CD4-positive, alpha-beta T cell (primary cell): Measurements from ENCODE around the gene KPNB1. TPM values are rescaled to one million over a fixed set of nuclear protein-coding genes. Genes with fewer than 3 reads are reported as not detected.

ENCODE experiments used
- ATAC-seq: fragments of 200-7000 bp; cut with Tn5 transposase; one replicate; pipeline ENCODE4 v1.10.0; 2022; ENCODE audit warnings: mild to moderate bottlenecking; ENCODE audit not compliant: poor library complexity
- CTCF ChIA-PET: fragments of 350-600 bp; sonication (Branson Sonifier 250); formaldehyde crosslinking; loops from one replicate; lab custom pipeline; 2021; ENCODE audit warnings: antibody characterized with exemption, inconsistent platforms; lab: Charles Lee
- POLR2A ChIA-PET: fragments of 350-600 bp; sonication (Branson Sonifier 250); formaldehyde crosslinking; loops from one replicate; lab custom pipeline; 2021; ENCODE audit warnings: antibody characterized with exemption, inconsistent platforms; lab: Charles Lee
- DNase-seq, 14 experiments: peaks; one replicate each; pipeline ENCODE4 v3.0.0-alpha.2; 2013 to 2020; ENCODE audit warnings: mixed read lengths in 2 of 14
- H3K27ac ChIP-seq, 2 donors: one replicate each; pipeline versions ENCODE4 v1.5.1 to v1.7.0; 2013; ENCODE audit warnings: low read length in 2 of 2, low read depth in 1 of 2, mild to moderate bottlenecking in 1 of 2
- H3K27me3 ChIP-seq, 2 experiments: 1 replicate in 1 of 2; 2 replicates in 1 of 2; pipeline versions ENCODE4 v1.6.1 to v1.7.0; 2013; ENCODE audit warnings: low read length in 2 of 2, control low read depth in 1 of 2, mild to moderate bottlenecking in 1 of 2, moderate library complexity in 1 of 2; ENCODE audit not compliant: insufficient read depth in 2 of 2, control insufficient read depth in 1 of 2
- H3K36me3 ChIP-seq: one replicate; pipeline ENCODE4 v1.6.1; 2013; ENCODE audit warnings: low read length, control low read depth; ENCODE audit not compliant: insufficient read depth
- H3K4me1 ChIP-seq: one replicate; pipeline ENCODE4 v1.6.1; 2013; ENCODE audit warnings: low read length, control low read depth; ENCODE audit not compliant: insufficient read depth
- H3K4me3 ChIP-seq: one replicate; pipeline ENCODE4 v1.5.1; 2013; ENCODE audit warnings: mild to moderate bottlenecking, low read length, moderate library complexity
- H3K9me3 ChIP-seq, 2 experiments: 1 replicate in 1 of 2; 2 replicates in 1 of 2; pipeline versions ENCODE4 v1.6.1 to v1.7.0; 2013; ENCODE audit warnings: low read length in 2 of 2, mild to moderate bottlenecking in 2 of 2, control low read depth in 1 of 2, moderate library complexity in 1 of 2; ENCODE audit not compliant: control insufficient read depth in 1 of 2, insufficient read depth in 1 of 2
- H3K27ac Mint-ChIP-seq: one replicate; pipeline ENCODE4 v1.8.0; 2020; ENCODE audit warnings: mixed read lengths
- H3K27me3 Mint-ChIP-seq: one replicate; pipeline ENCODE4 v1.8.0; 2021; ENCODE audit warnings: mixed read lengths
- H3K36me3 Mint-ChIP-seq: one replicate; pipeline ENCODE4 v1.8.0; 2021; ENCODE audit warnings: low read depth, mixed read lengths
- H3K4me1 Mint-ChIP-seq: one replicate; pipeline ENCODE4 v1.8.0; 2021; ENCODE audit warnings: low read depth, mixed read lengths
- H3K4me3 Mint-ChIP-seq: one replicate; pipeline ENCODE4 v1.8.0; 2020; ENCODE audit warnings: mild to moderate bottlenecking, mixed read lengths
- H3K9me3 Mint-ChIP-seq: one replicate; pipeline ENCODE4 v1.8.0; 2020; ENCODE audit warnings: mixed read lengths
- CTCF ChIP-seq: fragments of 200-600 bp; IDR thresholded peaks from one replicate; pipeline ENCODE4 v1.8.0; 2022; ENCODE audit warnings: antibody characterized with exemption, mild to moderate bottlenecking
- intact Hi-C, 2 experiments: fragments of 100-400 bp; cut with DNase I in 1 of 2; cut with micrococcal nuclease in 1 of 2; formaldehyde crosslinking; loops; one replicate each; pipeline versions ENCODE4 v1.15.1 to v1.9.0; 2023 to 2025; cut with DNase I, micrococcal nuclease
- total RNA-seq, 174 experiments: library from RNA in 2 of 174; stranded (reverse) in 2 of 174; gene quantifications; one replicate each; pipeline ENCODE4 v1.2.3 and lab custom pipeline; 2021 to 2026

The KPNB1 gene
- total RNA-seq, 2 experiments from 2014 or later = 145 to 151 TPM

GRCh38 chr17:47615766-47616424 is 33.8 kb upstream of the KPNB1 start:
- Histone ChIP-seq H3K36me3 (peaks cover 61% of the 10 kb centered on the region), H3K27ac (no peak overlapping the region), H3K27me3 (no peaks in the 10 kb centered on the region), H3K4me3 (no peak overlapping the region), H3K9me3 (no peaks in the 10 kb centered on the region), H3K4me1 (no peaks in the 10 kb centered on the region)
- DNase-seq (peak in 4 of 14 experiments; percentile 2 to 75 (median 64)), ATAC-seq (peak; percentile 61)
- TF ChIP-seq CTCF = peak; percentile 83
- H3K27ac Mint-ChIP-seq = peak overlapping the region; percentile 1
- H3K27me3 Mint-ChIP-seq = no peaks in the 10 kb centered on the region
- intact Hi-C loops = loop anchor here (1.0 to 10.0 kb wide), 6 partner anchors 253 to 674 kb away; no protein-coding TSS in a partner anchor
- no peaks in the 10 kb centered on the region for H3K9me3 Mint-ChIP-seq
- ChIA-PET CTCF (interaction anchor here (1.0 to 1.6 kb wide), 5 partner anchors 10 to 254 kb away, joined by 3 to 7 read pairs (median 4); partner anchors contain the start of gene KPNB1), POLR2A (interaction anchor here (1.2 to 1.3 kb wide), 3 partner anchors 12 to 461 kb away, joined by 3 to 6 read pairs (median 3); partner anchors contain the start of gene KPNB1)
- H3K4me1 Mint-ChIP-seq = no peaks in the 10 kb centered on the region
- no peak overlapping the region for H3K4me3 Mint-ChIP-seq
- peaks cover 68% of the 10 kb centered on the region for H3K36me3 Mint-ChIP-seq

- peaks cover 69% of the 10 kb centered on the region for H3K36me3 ChIP-seq
- Mint-ChIP-seq H3K27me3 (no peaks in the 10 kb centered on the region), H3K36me3 (peaks cover 70% of the 10 kb centered on the region), H3K4me1 (no peaks in the 10 kb centered on the region), H3K27ac (no peak overlapping the region), H3K4me3 (no peak overlapping the region), H3K9me3 (no peaks in the 10 kb centered on the region)
- H3K9me3 ChIP-seq = no peaks in the 10 kb centered on the region
- H3K4me1 ChIP-seq = no peaks in the 10 kb centered on the region
- no peak overlapping the region for H3K4me3 ChIP-seq
- intact Hi-C loops = loop anchor here (5.0 to 10.0 kb wide), 3 partner anchors 256 to 676 kb away; no protein-coding TSS in a partner anchor
- ATAC-seq (no peak), DNase-seq (no peak)
- CTCF ChIA-PET = interaction anchor here (1.2 to 1.4 kb wide), 2 partner anchors 10 to 389 kb away, joined by 3 read pairs; no protein-coding TSS in a partner anchor
- TF ChIP-seq CTCF = no peak
- no peak overlapping the region for H3K27ac ChIP-seq
- no peaks in the 10 kb centered on the region for H3K27me3 ChIP-seq
- POLR2A ChIA-PET = interaction anchor here (1.9 kb wide), 1 partner anchor 31 kb away, joined by 7 read pairs; the partner anchor contains the start of gene KPNB1
Measured at GRCh38 chr17:47618410-47618809, 31.3 kb upstream of the KPNB1 start.

DNA sequence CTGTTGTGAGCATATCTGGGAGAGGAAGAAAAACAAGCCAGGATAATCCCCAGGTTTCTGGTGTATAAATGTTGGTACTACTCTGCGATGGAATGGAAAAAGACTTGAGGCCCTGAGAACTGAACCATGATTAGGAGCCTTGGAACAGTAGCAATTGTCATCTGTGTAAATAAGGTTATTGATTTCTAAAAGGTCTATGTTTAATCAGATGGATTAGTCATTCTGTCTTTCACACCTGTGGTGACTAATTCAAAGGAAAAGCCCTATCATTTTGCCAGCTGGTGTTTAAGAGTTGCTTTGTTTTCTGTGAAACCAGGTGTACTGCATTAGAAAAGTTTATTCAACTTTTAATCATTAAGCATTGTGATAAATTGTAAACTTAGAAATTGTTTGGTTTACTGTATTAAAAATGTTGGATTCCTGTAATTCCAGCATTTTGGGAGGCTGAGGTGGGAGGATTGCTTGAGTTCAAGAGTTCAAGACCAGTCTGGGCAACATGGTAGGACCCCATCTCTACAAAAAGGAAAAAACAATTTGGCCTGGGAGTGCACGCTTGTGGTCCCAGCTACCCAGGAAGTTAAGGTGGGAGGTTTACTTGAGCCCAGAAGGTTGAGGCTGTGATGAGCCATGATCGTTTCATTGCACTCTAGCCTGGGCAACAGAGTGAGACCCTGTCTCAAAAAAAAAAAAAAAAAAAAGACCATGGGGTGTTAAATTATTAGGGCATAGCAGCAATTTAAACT is 29.0 kb upstream of the KPNB1 start:
- no peak for ATAC-seq
- H3K9me3 Mint-ChIP-seq = no peaks in the 10 kb centered on the region
- H3K36me3 Mint-ChIP-seq = peaks cover 65% of the 10 kb centered on the region

More for the DNA sequence above, 29.0 kb upstream of the KPNB1 start:
- no peak overlapping the region for H3K4me3 Mint-ChIP-seq
- ChIA-PET CTCF (no interaction called here), POLR2A (no interaction called here)
- intact Hi-C loops = no loop called here
- no peaks in the 10 kb centered on the region for H3K4me1 Mint-ChIP-seq
- Histone ChIP-seq H3K27me3 (no peaks in the 10 kb centered on the region), H3K27ac (no peak overlapping the region), H3K4me3 (no peak overlapping the region), H3K4me1 (no peaks in the 10 kb centered on the region), H3K36me3 (peaks cover 55% of the 10 kb centered on the region), H3K9me3 (no peaks in the 10 kb centered on the region)
- no peak for DNase-seq
- H3K27me3 Mint-ChIP-seq = no peaks in the 10 kb centered on the region
- TF ChIP-seq CTCF = no peak
- peak overlapping the region; percentile 1 for H3K27ac Mint-ChIP-seq
